NCI-H1092 (cell line): Measurements from ENCODE around the gene BCR.
"Not testable (repeated sequence)": the region's sequence is repeated elsewhere in the genome, so short reads cannot be mapped to it uniquely, and the experiment has no call there.

Experiments used
- DNase-seq: peaks from one replicate; lab custom pipeline; 2025; lab: John Stamatoyannopoulos, UW

BCR gene

GRCh38 chr22:23289851-23290724 lies 109.8 kb downstream of the BCR start:
- peak; percentile 12 for DNase-seq

- no peak for DNase-seq
Measured at GRCh38 chr22:23291806-23292452, 111.6 kb downstream of the BCR start.

GRCh38 chr22:23292453-23293350 lies 112.4 kb downstream of the BCR start:
- DNase-seq, result no peak

GRCh38 chr22:23293720-23294119 lies 113.4 kb downstream of the BCR start:
- DNase-seq, result no peak

- no peak for DNase-seq
Measured at GRCh38 chr22:23294221-23294620, 113.9 kb downstream of the BCR start.

GRCh38 chr22:23300476-23300875 lies 120.2 kb downstream of the BCR start:
- DNase-seq, result no peak

GRCh38 chr22:23301591-23301990 lies 121.3 kb downstream of the BCR start:
- no peak for DNase-seq

- DNase-seq, result no peak
Measured at GRCh38 chr22:23302171-23303002, 122.1 kb downstream of the BCR start.

- no peak for DNase-seq
Measured at GRCh38 chr22:23305321-23305910, 125.1 kb downstream of the BCR start.

- DNase-seq, result peak; percentile 34
Measured at GRCh38 chr22:23305922-23306374, 125.6 kb downstream of the BCR start.

- no peak for DNase-seq
Measured at GRCh38 chr22:23306438-23306921, 126.2 kb downstream of the BCR start.

- no peak for DNase-seq
Measured at GRCh38 chr22:23306926-23307325, 126.6 kb downstream of the BCR start.

GRCh38 chr22:23307511-23307910 lies 127.2 kb downstream of the BCR start:
- not testable (repeated sequence) for DNase-seq

- DNase-seq, result not testable (repeated sequence)
Measured at GRCh38 chr22:23309261-23309660, 129.0 kb downstream of the BCR start.

GRCh38 chr22:23310443-23311097 lies 130.3 kb downstream of the BCR start:
- DNase-seq, result not testable (repeated sequence)

GRCh38 chr22:23311635-23312420 lies 131.5 kb downstream of the BCR start:
- DNase-seq, result not testable (repeated sequence)

GRCh38 chr22:23313791-23314567 lies 133.7 kb downstream of the BCR start:
- DNase-seq, result no peak

- DNase-seq, result no peak
Measured at GRCh38 chr22:23315341-23315917, 135.1 kb downstream of the BCR start.
